GM12875 (cell line): ENCODE measurements around the gene C1QL4.
A peak's percentile ranks its signal among the peaks of the same experiment; 100 is the strongest.

Source experiments
- H3K4me3 ChIP-seq: one replicate; pipeline ENCODE4 v1.5.1; 2011; ENCODE audit warnings: low read depth, low read length, control low read depth
- CTCF ChIP-seq: IDR thresholded peaks from 2 replicates; pipeline ENCODE4 v1.5.1; 2011; ENCODE audit warnings: low read depth, mild to moderate bottlenecking, control low read depth, inconsistent platforms, low read length, moderate library complexity, borderline replicate concordance; ENCODE audit not compliant: insufficient read depth

C1QL4 gene

GRCh38 chr12:49332441-49332861 lies 4.5 kb downstream of the C1QL4 start:
- H3K4me3 ChIP-seq, result no peak overlapping the region
- TF ChIP-seq CTCF, result no peak

GRCh38 chr12:49331380-49332222 lies 5.4 kb downstream of the C1QL4 start:
- peak; percentile 56 for TF ChIP-seq CTCF
- no peak overlapping the region for H3K4me3 ChIP-seq

- H3K4me3 ChIP-seq, result no peak overlapping the region
- TF ChIP-seq CTCF, result no peak
These were observed 6.2 kb downstream of the C1QL4 start for GRCh38 chr12:49330631-49331379.

GRCh38 chr12:49330032-49330619 lies 6.9 kb downstream of the C1QL4 start:
- no peak overlapping the region for H3K4me3 ChIP-seq
- no peak for TF ChIP-seq CTCF

GRCh38 chr12:49328816-49329215 lies 8.2 kb downstream of the C1QL4 start:
- no peak for TF ChIP-seq CTCF
- no peak overlapping the region for H3K4me3 ChIP-seq

GRCh38 chr12:49327887-49328286 lies 9.1 kb downstream of the C1QL4 start:
- no peak for TF ChIP-seq CTCF
- no peak overlapping the region for H3K4me3 ChIP-seq
